BE2C (cell line): ENCODE data around the gene UBA7.

Experiments
- DNase-seq: peaks from one replicate; pipeline ENCODE4 v3.0.0-alpha.2; 2020
- H3K27me3 ChIP-seq: fragments of 250-450 bp; sonication (Bioruptor Pico); 2 replicates; pipeline ENCODE4 v1.5.1; 2020; ENCODE audit warnings: mild to moderate bottlenecking
- H3K36me3 ChIP-seq: fragments of 250-450 bp; sonication (Bioruptor Pico); 2 replicates; pipeline ENCODE4 v1.5.1; 2020; ENCODE audit warnings: mild to moderate bottlenecking
- H3K4me1 ChIP-seq: fragments of 250-450 bp; sonication (Bioruptor Pico); 2 replicates; pipeline ENCODE4 v1.5.1; 2020
- H3K4me3 ChIP-seq: 2 replicates; pipeline ENCODE4 v1.5.1; 2011; ENCODE audit warnings: low read depth, low read length
- H3K9me3 ChIP-seq: fragments of 250-450 bp; sonication (Bioruptor Pico); 2 replicates; pipeline ENCODE4 v1.5.1; 2020
- TF ChIP-seq, protein P1 (sequence below): IDR thresholded peaks from 2 replicates; pipeline ENCODE4 v1.5.1; 2012; ENCODE audit warnings: mild to moderate bottlenecking, low read depth, low read length

Gene UBA7

DNA sequence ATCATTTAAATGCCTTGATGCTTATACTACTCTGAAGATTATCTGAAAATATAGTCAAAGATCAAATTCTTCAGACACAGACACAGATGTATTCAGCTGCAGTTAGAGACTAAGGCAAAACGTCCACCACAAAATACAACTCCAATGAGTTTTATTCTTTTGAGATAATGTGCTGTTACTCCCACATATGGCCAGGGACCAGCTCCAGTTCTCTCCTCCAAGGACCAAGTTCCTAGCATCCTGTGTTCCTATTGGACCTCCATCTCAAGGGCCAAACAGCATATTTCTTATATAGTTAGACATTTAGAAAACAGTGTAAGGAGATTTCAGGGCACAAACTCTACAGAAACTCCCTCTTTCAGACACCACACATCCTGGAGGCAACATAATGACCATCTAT lies 54.5 kb downstream of the UBA7 start:
- H3K4me1 ChIP-seq = no peaks in the 10 kb centered on the region
- TF ChIP-seq, protein P1, sequence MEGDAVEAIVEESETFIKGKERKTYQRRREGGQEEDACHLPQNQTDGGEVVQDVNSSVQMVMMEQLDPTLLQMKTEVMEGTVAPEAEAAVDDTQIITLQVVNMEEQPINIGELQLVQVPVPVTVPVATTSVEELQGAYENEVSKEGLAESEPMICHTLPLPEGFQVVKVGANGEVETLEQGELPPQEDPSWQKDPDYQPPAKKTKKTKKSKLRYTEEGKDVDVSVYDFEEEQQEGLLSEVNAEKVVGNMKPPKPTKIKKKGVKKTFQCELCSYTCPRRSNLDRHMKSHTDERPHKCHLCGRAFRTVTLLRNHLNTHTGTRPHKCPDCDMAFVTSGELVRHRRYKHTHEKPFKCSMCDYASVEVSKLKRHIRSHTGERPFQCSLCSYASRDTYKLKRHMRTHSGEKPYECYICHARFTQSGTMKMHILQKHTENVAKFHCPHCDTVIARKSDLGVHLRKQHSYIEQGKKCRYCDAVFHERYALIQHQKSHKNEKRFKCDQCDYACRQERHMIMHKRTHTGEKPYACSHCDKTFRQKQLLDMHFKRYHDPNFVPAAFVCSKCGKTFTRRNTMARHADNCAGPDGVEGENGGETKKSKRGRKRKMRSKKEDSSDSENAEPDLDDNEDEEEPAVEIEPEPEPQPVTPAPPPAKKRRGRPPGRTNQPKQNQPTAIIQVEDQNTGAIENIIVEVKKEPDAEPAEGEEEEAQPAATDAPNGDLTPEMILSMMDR = no peak
- no peaks in the 10 kb centered on the region for H3K27me3 ChIP-seq
- no peak for DNase-seq
- no peaks in the 10 kb centered on the region for H3K36me3 ChIP-seq
- H3K9me3 ChIP-seq = no peaks in the 10 kb centered on the region
- H3K4me3 ChIP-seq = no peak overlapping the region

GRCh38 chr3:49757197-49757596 lies 56.6 kb downstream of the UBA7 start:
- Histone ChIP-seq H3K4me3 (no peak overlapping the region), H3K36me3 (no peaks in the 10 kb centered on the region), H3K4me1 (no peaks in the 10 kb centered on the region), H3K9me3 (no peaks in the 10 kb centered on the region), H3K27me3 (no peaks in the 10 kb centered on the region)
- no peak for DNase-seq
- TF ChIP-seq, protein P1 = no peak

GRCh38 chr3:49756036-49756435 lies 57.7 kb downstream of the UBA7 start:
- no peaks in the 10 kb centered on the region for H3K4me1 ChIP-seq
- no peaks in the 10 kb centered on the region for H3K36me3 ChIP-seq
- TF ChIP-seq, protein P1 = no peak
- DNase-seq = no peak
- no peak overlapping the region for H3K4me3 ChIP-seq
- H3K9me3 ChIP-seq = no peaks in the 10 kb centered on the region
- no peaks in the 10 kb centered on the region for H3K27me3 ChIP-seq
